ENCODE data around the gene PSME2. TPM values are rescaled to one million over a fixed set of nuclear protein-coding genes. Genes with fewer than 3 reads are reported as not detected.

The PSME2 gene
- total RNA-seq, 1 experiment from 2014 or later = 204 TPM

GRCh38 chr14:24136684-24137528 lies 9.5 kb downstream of the PSME2 start:
- DNase-seq (ENCODE audit: extremely low read depth, low read depth) = no peak

- peak; percentile 88 for DNase-seq (ENCODE audit: extremely low read depth, low read depth)
These were observed 10.4 kb downstream of the PSME2 start, which contains the start of gene PSME1 for GRCh38 chr14:24135834-24136683. PSME1 (plus strand) TSS chr14:24136194; CDS start chr14:24136263, 69 bp downstream.

DNA sequence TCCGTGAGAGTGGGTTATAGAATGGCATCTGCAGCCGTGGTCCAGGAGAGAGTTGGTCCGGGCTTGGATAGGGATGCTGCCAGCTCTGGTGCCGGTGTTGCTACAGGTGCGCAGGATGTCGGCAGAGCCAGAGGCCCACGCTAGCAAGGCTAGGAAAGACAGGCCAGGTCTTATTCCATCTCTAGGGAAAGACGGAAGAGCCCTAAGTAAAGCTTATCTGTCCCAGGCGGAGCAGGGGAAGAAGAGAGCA lies 10.9 kb downstream of the PSME2 start:
- DNase-seq (ENCODE audit: extremely low read depth, low read depth) = no peak

DNA sequence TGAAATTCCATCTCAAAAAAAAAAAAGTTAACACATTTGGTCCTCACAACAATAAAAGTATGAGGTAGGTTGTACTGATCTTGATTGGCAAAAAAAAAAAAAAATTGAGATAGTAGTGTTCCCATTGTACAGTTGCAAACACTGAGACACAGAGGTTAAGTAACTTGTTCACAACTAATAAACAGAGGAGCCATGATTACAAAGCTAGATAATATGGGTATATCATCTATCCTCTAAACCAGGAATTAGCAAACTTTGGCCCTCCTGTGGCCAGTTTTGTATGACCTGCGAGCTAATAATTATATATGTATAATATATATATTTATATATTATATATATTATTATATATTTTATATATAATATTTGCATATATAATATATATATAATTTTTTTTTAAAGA lies 12.7 kb downstream of the PSME2 start:
- no peak for DNase-seq (ENCODE audit: extremely low read depth, low read depth)

- no peak for DNase-seq (ENCODE audit: extremely low read depth, low read depth)
These were observed 13.4 kb downstream of the PSME2 start for GRCh38 chr14:24132976-24133375.

GRCh38 chr14:24132061-24132685 lies 14.2 kb downstream of the PSME2 start:
- no peak for DNase-seq (ENCODE audit: extremely low read depth, low read depth)

GRCh38 chr14:24131549-24131966 lies 14.9 kb downstream of the PSME2 start:
- no peak for DNase-seq (ENCODE audit: extremely low read depth, low read depth)

- no peak for DNase-seq (ENCODE audit: extremely low read depth, low read depth)
These were observed 15.5 kb downstream of the PSME2 start for GRCh38 chr14:24130717-24131548.

- DNase-seq (ENCODE audit: extremely low read depth, low read depth) = no peak
These were observed 16.1 kb downstream of the PSME2 start, which contains the start of gene FITM1 for GRCh38 chr14:24130380-24130716. FITM1 (plus strand) TSS chr14:24130659; CDS start chr14:24131564, 905 bp downstream.

DNA sequence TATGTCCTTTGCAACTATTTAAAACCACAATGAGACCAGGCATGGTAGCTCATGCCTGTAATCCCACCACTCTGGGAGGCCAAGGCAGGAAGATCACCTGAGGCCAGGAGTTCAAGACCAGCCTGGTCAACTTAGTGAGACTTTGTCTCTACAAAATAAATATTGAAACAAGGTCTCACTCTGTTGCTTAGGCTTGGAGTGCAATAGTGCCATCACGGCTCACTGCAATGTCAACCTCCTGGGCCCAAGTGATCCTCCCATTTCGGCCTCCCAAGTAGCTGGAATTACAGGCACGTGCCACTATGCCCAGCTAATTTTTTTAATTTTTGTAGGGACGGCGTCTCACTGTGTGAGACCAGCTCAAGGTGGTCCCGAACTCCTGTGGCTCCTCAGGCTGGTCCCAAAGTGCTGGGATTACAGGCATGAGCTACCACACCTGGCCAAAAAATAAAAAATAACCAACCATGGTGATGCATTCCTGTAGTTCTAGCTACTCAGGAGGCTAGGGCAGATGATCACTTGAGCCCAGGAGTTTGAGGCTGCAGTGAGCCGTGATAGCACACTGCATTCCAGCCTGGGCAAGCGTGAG lies 16.9 kb downstream of the PSME2 start:
- no peak for DNase-seq (ENCODE audit: extremely low read depth, low read depth)

- no peak for DNase-seq (ENCODE audit: extremely low read depth, low read depth)
These were observed 18.7 kb downstream of the PSME2 start for GRCh38 chr14:24127673-24128072.

DNA sequence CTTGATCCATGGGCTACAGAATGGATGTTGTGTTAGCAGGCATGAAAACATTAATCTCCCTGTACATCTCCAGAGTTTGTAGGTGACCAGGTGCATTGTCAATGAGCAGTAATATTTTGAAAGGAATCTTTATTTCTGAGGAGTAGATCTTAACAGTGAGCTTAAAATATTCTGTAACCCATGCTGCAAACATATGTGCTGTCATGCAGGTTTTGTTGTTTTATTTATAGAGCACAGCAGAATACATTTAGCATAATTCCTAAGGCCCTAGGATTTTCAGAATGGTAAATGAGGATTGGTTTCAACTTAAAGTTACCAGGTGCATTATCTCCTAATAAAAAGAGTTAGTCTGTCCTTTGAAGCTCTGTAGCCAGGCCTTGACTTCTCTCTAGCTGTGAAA lies 19.5 kb downstream of the PSME2 start:
- no peak for DNase-seq (ENCODE audit: extremely low read depth, low read depth)

DNA sequence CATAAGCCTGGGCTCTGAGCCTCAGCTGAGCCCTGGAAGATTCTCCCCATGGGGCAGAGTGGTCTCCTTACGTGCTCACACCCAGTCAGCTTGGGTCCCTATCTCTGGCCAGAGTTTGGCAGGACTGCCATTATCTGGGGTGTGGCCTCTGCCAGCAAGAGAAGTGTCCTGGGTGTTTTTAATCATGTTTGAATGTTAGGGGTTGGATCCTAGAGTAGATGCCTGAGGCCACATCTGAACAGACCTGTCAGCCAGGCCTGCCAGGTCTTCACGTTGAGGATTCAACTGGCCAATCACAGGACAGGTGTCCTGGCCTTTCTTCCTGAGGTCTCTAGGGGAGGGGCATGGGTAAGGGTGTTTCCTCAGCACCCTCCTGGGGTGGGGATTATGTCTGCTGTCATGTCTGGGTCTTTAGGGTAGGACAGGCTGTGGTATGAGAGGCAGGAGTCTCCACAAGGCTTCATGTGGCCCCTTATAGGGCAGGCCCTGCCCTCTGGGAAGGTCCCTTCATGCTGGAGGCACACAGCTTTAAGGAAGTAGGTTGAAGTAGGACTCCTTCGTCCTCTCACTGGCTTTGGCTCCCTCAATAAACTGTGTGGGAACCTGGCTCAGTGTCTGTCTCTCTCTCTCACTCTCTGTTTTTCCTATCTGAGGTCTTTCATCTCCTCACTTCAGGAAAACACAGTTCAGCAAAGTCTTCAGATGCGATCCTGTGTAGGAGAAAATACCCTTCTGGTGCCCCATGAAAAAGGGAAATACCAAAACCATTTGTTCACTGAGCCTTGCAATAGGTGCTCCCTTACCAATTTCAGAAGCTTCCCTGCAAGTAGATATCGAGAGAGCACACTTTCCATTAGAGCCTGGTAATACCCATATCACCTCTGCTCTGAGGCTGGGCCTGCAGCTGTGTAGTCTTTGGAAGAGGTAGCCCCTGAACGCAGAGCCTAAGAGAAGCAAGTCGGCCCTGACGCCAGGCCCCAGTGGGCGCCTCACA lies 22.7 kb downstream of the PSME2 start:
- no peak for DNase-seq (ENCODE audit: extremely low read depth, low read depth)

DNA sequence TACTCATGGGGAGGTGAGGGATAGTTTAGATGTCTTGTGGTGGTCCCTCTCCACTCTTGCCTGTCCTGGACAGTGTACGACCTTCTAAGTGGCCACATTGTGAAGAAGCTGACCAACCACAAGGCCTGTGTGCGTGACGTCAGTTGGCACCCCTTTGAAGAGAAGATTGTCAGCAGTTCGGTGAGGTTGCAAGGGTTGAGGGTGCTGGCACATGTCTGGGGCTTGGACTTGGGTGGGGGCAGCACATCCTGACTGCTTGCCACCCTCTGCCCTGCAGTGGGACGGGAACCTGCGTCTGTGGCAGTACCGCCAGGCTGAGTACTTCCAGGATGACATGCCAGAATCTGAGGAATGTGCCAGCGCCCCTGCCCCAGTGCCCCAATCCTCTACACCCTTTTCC lies 23.5 kb downstream of the PSME2 start:
- no peak for DNase-seq (ENCODE audit: extremely low read depth, low read depth)

DNA sequence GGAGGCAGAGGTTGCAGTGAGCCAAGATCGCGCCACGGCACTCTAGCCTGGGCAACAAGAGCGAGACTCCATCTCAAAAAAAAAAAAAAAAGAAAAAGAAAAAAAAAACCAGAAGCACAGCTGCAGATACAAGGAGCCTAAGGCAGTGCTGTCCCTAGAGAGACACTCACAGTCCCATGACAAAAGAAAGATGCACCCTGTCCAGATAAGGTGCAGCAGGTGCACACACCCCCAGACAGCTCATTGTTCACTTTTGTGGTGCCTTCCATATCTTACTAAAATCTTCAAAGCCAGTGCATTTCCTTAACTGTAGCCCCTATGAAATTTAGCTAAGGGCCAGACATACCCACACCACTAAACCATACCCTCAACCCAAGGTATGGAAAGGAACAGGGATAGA lies 24.0 kb downstream of the PSME2 start:
- DNase-seq (ENCODE audit: extremely low read depth, low read depth) = no peak

DNA sequence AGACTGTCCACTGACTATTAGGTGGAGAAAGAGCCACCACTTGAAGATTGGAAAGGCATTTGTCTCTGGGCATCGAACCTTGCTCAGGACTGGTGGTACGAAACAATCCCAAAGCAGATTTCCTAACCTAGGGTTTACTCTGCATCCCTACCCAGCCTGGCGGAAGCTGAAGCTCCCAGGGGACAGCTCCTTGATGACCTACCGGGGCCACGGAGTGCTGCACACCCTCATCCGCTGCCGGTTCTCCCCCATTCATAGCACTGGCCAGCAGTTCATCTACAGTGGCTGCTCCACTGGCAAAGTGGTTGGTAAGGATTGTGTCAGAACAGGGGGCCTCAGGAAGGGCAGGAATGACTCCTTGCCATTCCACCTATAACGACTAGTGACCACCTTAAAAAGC lies 25.2 kb downstream of the PSME2 start:
- no peak for DNase-seq (ENCODE audit: extremely low read depth, low read depth)

- DNase-seq (ENCODE audit: extremely low read depth, low read depth) = no peak
These were observed 26.7 kb downstream of the PSME2 start for GRCh38 chr14:24119691-24120090.

GRCh38 chr14:24117179-24117578 lies 29.2 kb downstream of the PSME2 start:
- DNase-seq (ENCODE audit: extremely low read depth, low read depth) = no peak
